Liver (tissue), 9 donors: ENCODE data around the gene TMEM59. TPM values are rescaled to one million over a fixed set of nuclear protein-coding genes. Genes with fewer than 3 reads are reported as not detected.
A peak's percentile ranks its signal among the peaks of the same experiment; 100 is the strongest.

ENCODE experiments used
- DNase-seq: peaks from one replicate; pipeline ENCODE4 v3.0.0-alpha.2; 2017; ENCODE audit warnings: low spot score
- H3K27ac ChIP-seq, 2 donors: one replicate each; pipeline ENCODE4 v1.7.0; 2013; ENCODE audit warnings: inconsistent platforms in 2 of 2, low read length in 2 of 2, control low read depth in 1 of 2, low read depth in 1 of 2, mild to moderate bottlenecking in 1 of 2
- H3K27me3 ChIP-seq, 4 donors: one replicate each; pipeline versions ENCODE4 v1.6.1 to v1.7.0; 2013; ENCODE audit warnings: low read length in 3 of 4, inconsistent platforms in 1 of 4, mild to moderate bottlenecking in 1 of 4, moderate library complexity in 1 of 4; ENCODE audit not compliant: control insufficient read depth in 4 of 4, insufficient read depth in 4 of 4
- H3K36me3 ChIP-seq, 4 donors: one replicate each; pipeline versions ENCODE4 v1.6.1 to v1.7.0; 2013; ENCODE audit warnings: low read length in 3 of 4, mild to moderate bottlenecking in 3 of 4, low read depth in 1 of 4, moderate library complexity in 1 of 4; ENCODE audit not compliant: control insufficient read depth in 4 of 4, insufficient read depth in 3 of 4
- H3K4me1 ChIP-seq, 4 donors: one replicate each; pipeline versions ENCODE4 v1.6.1 to v1.7.0; 2013; ENCODE audit warnings: low read length in 3 of 4, mild to moderate bottlenecking in 3 of 4, moderate library complexity in 1 of 4; ENCODE audit not compliant: control insufficient read depth in 4 of 4, insufficient read depth in 4 of 4
- H3K4me3 ChIP-seq, 3 donors: one replicate each; pipeline versions ENCODE4 v1.6.1 to v1.7.0; 2013; ENCODE audit warnings: low read length in 3 of 3, control low read depth in 1 of 3, low read depth in 1 of 3, mild to moderate bottlenecking in 1 of 3
- H3K9ac ChIP-seq, 2 donors: one replicate each; pipeline ENCODE4 v1.7.0; 2013; ENCODE audit warnings: low read length in 2 of 2, mild to moderate bottlenecking in 2 of 2, moderate library complexity in 2 of 2, control low read depth in 1 of 2, low read depth in 1 of 2
- H3K9me3 ChIP-seq, 4 donors: one replicate each; pipeline versions ENCODE4 v1.6.1 to v1.7.0; 2013; ENCODE audit warnings: low read length in 3 of 4; ENCODE audit not compliant: control insufficient read depth in 4 of 4
- FOXA1 ChIP-seq: IDR thresholded peaks from 2 replicates; pipeline ENCODE4 v1.6.1; 2016; ENCODE audit warnings: antibody characterized with exemption
- FOXA2 ChIP-seq: IDR thresholded peaks from 2 replicates; pipeline ENCODE4 v1.6.1; 2016; ENCODE audit warnings: antibody characterized with exemption
- GABPA ChIP-seq, 2 donors: IDR thresholded peaks in 1 of 2; conservative IDR thresholded peaks in 1 of 2; 2 replicates each; pipeline ENCODE4 v1.6.1; 2016; ENCODE audit warnings: antibody characterized with exemption in 2 of 2, mild to moderate bottlenecking in 1 of 2, moderate library complexity in 1 of 2
- HNF4A ChIP-seq, 2 donors: conservative IDR thresholded peaks; 2 replicates each; pipeline ENCODE4 v1.6.1; 2016; ENCODE audit warnings: antibody characterized with exemption in 2 of 2, mild to moderate bottlenecking in 2 of 2
- HNF4G ChIP-seq: IDR thresholded peaks from 2 replicates; pipeline ENCODE4 v1.6.1; 2016; ENCODE audit warnings: antibody characterized with exemption
- JUND ChIP-seq, 2 donors: IDR thresholded peaks; 2 replicates each; pipeline ENCODE4 v1.6.1; 2016; ENCODE audit warnings: antibody characterized with exemption in 2 of 2
- RAD21 ChIP-seq, 2 donors: IDR thresholded peaks; 2 replicates each; pipeline ENCODE4 v1.6.1; 2016; ENCODE audit warnings: antibody characterized with exemption in 2 of 2, mild to moderate bottlenecking in 2 of 2
- RXRA ChIP-seq, 2 donors: IDR thresholded peaks; 2 replicates each; pipeline ENCODE4 v1.6.1; 2017 to 2018; ENCODE audit warnings: antibody characterized with exemption in 2 of 2, mild to moderate bottlenecking in 1 of 2
- SP1 ChIP-seq: IDR thresholded peaks from 2 replicates; pipeline ENCODE4 v1.6.1; 2018; ENCODE audit warnings: antibody characterized with exemption, mild to moderate bottlenecking
- WGBS: extraction: QIAGEN DNeasy Blood & Tissue Kit; methylation state at CpG from one replicate; pipeline ENCODE4 v1.1.7; 2013; 5-methylcytosine and 5-hydroxymethylcytosine counted together
- polyA plus RNA-seq, 2 donors: library from polyadenylated mRNA; stranded (reverse) in 1 of 2; unstranded in 1 of 2; fragments of 200-250 nt in 1 of 2; fragments of >200 nt in 1 of 2; fragmentation: Nextera tagmentation in 1 of 2; extraction: Ambion mirVana in 1 of 2; gene quantifications; one replicate each; pipeline versions ENCODE4 v1.2.1 to v1.2.3, GENCODE V29; 2013 to 2015
- total RNA-seq, 2 donors: library from RNA; depleted of rRNA; stranded (reverse); fragments of >200 nt; gene quantifications; one replicate each; pipeline ENCODE4 v1.2.3, GENCODE V29; 2014
- TF ChIP-seq, protein P1 (sequence below): IDR thresholded peaks from 2 replicates; pipeline ENCODE4 v1.6.1; 2016; ENCODE audit warnings: antibody characterized with exemption, mild to moderate bottlenecking
- donor health status: healthy.
- donor health status: healthy.
- donor health status: healthy.
- donor health status: healthy.
- donor health status: healthy.

The TMEM59 gene
- total and polyA plus RNA-seq, 4 donors = 255 to 436 (median 279) TPM

DNA sequence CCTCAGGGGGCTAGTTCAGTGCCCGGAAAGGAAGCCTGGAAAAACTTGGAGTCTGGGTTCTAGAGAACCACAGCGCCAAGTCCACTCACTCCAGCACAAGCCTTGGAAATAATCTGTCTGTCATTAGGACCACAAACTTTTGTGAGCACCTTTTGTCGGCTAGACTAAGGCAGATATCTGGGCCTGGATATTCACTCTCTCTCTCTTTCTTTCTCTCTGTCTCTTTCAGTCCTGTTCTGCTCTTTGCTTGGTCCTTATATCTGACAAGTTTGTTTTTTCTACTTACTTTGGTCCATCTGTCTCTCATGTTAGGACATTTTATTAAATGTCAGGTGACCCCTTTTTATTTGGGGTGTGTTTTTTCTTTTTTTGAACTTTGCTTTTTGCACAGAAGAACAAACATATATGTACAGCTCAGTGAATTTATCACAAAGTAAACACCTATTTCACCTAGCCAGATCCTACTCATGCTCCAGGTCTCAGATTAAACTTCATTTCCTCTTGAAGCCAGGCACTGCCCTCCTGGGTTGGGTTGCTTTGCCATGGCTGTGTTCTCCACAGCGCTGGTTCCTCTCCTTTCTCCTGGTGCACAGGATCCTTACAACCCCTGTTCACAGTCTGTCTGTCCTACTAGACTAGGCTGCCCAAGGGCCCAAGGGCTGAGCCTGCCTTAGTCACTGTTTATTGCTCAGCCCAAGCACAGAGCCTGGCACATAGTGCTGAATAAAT lies 41.2 kb upstream of the TMEM59 start:
- Histone ChIP-seq H3K36me3 (peaks cover 0 to 2% (median 0%) of the 10 kb centered on the region in 4 donors), H3K27me3 (no peaks in the 10 kb centered on the region), H3K9ac (no peak overlapping the region), H3K4me1 (peaks cover 3 to 19% (median 9%) of the 10 kb centered on the region in 4 donors), H3K27ac (peak overlapping the region; percentile 65 to 70), H3K9me3 (no peaks in the 10 kb centered on the region), H3K4me3 (no peak overlapping the region)
- no peak for DNase-seq
- TF ChIP-seq FOXA1 (no peak), FOXA2 (peak; percentile 49), HNF4A (conservative IDR thresholded peaks at IDR 0.05) (peak; percentile 38 to 49), RXRA (IDR thresholded peaks at IDR 0.05) (peak in 1 of 2 donors; percentile 36), HNF4G (no peak), SP1 (peak; percentile 24)
- TF ChIP-seq, protein P1, sequence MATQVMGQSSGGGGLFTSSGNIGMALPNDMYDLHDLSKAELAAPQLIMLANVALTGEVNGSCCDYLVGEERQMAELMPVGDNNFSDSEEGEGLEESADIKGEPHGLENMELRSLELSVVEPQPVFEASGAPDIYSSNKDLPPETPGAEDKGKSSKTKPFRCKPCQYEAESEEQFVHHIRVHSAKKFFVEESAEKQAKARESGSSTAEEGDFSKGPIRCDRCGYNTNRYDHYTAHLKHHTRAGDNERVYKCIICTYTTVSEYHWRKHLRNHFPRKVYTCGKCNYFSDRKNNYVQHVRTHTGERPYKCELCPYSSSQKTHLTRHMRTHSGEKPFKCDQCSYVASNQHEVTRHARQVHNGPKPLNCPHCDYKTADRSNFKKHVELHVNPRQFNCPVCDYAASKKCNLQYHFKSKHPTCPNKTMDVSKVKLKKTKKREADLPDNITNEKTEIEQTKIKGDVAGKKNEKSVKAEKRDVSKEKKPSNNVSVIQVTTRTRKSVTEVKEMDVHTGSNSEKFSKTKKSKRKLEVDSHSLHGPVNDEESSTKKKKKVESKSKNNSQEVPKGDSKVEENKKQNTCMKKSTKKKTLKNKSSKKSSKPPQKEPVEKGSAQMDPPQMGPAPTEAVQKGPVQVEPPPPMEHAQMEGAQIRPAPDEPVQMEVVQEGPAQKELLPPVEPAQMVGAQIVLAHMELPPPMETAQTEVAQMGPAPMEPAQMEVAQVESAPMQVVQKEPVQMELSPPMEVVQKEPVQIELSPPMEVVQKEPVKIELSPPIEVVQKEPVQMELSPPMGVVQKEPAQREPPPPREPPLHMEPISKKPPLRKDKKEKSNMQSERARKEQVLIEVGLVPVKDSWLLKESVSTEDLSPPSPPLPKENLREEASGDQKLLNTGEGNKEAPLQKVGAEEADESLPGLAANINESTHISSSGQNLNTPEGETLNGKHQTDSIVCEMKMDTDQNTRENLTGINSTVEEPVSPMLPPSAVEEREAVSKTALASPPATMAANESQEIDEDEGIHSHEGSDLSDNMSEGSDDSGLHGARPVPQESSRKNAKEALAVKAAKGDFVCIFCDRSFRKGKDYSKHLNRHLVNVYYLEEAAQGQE = no peak
- WGBS = 74% methylated on average over 4 of the region's 4 CpGs

DNA sequence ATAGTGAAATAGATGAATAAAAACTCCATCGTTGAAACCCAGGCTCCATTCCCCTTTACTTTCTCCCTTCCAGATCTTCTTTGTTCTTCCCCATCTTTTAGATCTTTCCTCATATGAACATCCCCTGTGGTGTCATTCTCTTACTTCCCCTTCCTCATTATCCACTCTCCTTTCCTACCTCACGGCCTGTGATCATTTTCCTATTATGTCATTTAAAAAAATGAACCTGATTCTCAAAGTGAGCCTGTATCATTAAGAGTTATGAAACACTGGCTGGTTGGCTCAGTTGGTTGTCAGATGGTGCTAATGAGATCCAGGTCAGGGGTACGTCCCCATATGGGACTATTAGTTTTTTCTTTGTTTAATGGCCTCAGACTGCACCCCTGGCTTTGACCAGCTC lies 38.7 kb upstream of the TMEM59 start:
- H3K9ac ChIP-seq = no peak overlapping the region
- no peak for DNase-seq
- peaks cover 0 to 3% (median under 1%) of the 10 kb centered on the region in 4 donors for H3K36me3 ChIP-seq
- TF ChIP-seq RAD21 (IDR thresholded peaks at IDR 0.05) (no peak), FOXA1 (no peak), JUND (IDR thresholded peaks at IDR 0.05) (no peak), FOXA2 (no peak)
- no peak overlapping the region for H3K4me3 ChIP-seq
- WGBS = 93% methylated on average over 3 of the region's 3 CpGs
- peaks cover 3 to 19% (median 9%) of the 10 kb centered on the region in 4 donors for H3K4me1 ChIP-seq
- H3K27me3 ChIP-seq = no peaks in the 10 kb centered on the region
- no peaks in the 10 kb centered on the region for H3K9me3 ChIP-seq
- H3K27ac ChIP-seq = no peak overlapping the region

DNA sequence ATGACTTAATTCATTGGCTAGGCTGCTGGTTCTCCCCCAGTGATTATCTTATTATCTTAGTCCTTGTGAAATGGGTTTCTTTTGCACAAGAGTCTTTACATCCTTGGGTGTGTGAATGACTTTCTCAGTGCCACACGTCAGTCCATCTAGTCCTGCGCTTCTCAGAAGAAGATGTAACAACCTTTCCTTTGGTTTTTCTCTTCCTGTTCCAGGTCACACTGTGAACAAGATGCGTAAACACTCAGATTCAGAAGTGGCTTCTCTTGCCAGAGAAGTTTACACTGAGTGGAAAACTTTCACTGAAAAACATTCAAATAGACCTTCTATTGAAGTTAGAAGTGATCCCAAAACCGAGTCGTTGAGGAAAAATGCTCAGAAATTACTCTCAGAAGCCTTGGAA lies 35.4 kb upstream of the TMEM59 start:
- Histone ChIP-seq H3K36me3 (peaks cover 0 to 3% (median 0%) of the 10 kb centered on the region in 4 donors), H3K27me3 (no peaks in the 10 kb centered on the region), H3K4me3 (no peak overlapping the region), H3K27ac (no peak overlapping the region), H3K9me3 (no peaks in the 10 kb centered on the region), H3K4me1 (no peaks in the 10 kb centered on the region), H3K9ac (no peak overlapping the region)
- TF ChIP-seq JUND (IDR thresholded peaks at IDR 0.05) = no peak
- no peak for TF ChIP-seq RAD21 (IDR thresholded peaks at IDR 0.05)
- no peak for TF ChIP-seq GABPA (IDR thresholded peaks at IDR 0.05 in 1 of 2, conservative IDR thresholded peaks at IDR 0.05 in 1 of 2)
- TF ChIP-seq, protein P1 = no peak
- TF ChIP-seq HNF4G = no peak
- no peak for DNase-seq
- 95% methylated on average over 5 of the region's 5 CpGs for WGBS
